HepG2 (cell line): ENCODE measurements around the gene TGM4. TPM values are rescaled to one million over a fixed set of nuclear protein-coding genes. Genes with fewer than 3 reads are reported as not detected.
"Not testable (repeated sequence)": the region's sequence is repeated elsewhere in the genome, so short reads cannot be mapped to it uniquely, and the experiment has no call there.

Experiments
- ATAC-seq: fragments of 200-7000 bp; cut with Tn5 transposase; 3 replicates; pipeline ENCODE4 v1.9.1; 2020; ENCODE audit warnings: mild to moderate bottlenecking, moderate library complexity
- BruUV-seq: library from RNA; stranded (reverse); fragments of 400-500 nt; replicated peaks from 2 replicates; lab custom pipeline; 2021; lab: Mats Ljungman, UMichigan
- CTCF ChIA-PET: fragments of 300-600 bp; formaldehyde crosslinking; extraction: SDS; loops from one replicate; lab custom pipeline; 2021; ENCODE audit warnings: low total read pairs, inconsistent platforms, low intra/inter-chr PET ratio; lab: Yijun Ruan, JAX
- POLR2A ChIA-PET: fragments of 350-600 bp; sonication (Branson Sonifier 250); formaldehyde crosslinking; loops from one replicate; lab custom pipeline; 2020; ENCODE audit warnings: antibody characterized with exemption, inconsistent platforms; lab: Yijun Ruan, JAX
- DNase-seq: peaks from one replicate; pipeline ENCODE4 v3.0.0-alpha.2; 2015; ENCODE audit warnings: low spot score
- FAIRE-seq: peaks from 3 replicates; lab custom pipeline; 2011; peaks lifted over from hg19 to GRCh38; lab: Jason Lieb, UNC
- H2AFZ ChIP-seq: one replicate; pipeline ENCODE4 v1.6.1; 2011; ENCODE audit warnings: low read length, inconsistent platforms
- H3K27ac ChIP-seq: fragments of 300-600 bp; 3 replicates; pipeline ENCODE4 v1.8.0; 2011; ENCODE audit warnings: mixed run types, mild to moderate bottlenecking, mixed read lengths, low read length, inconsistent platforms; ENCODE audit not compliant: insufficient read depth; ENCODE audit errors: extremely low read length
- H3K27me3 ChIP-seq, 2 experiments: fragments of 200-600 bp in 1 of 2; 2 replicates in 1 of 2; 3 replicates in 1 of 2; pipeline versions ENCODE4 v1.6.0 to v1.8.0; 2011; ENCODE audit warnings: low read length in 2 of 2, mild to moderate bottlenecking in 2 of 2, moderate library complexity in 2 of 2, inconsistent platforms in 1 of 2; ENCODE audit not compliant: insufficient read depth in 2 of 2, control insufficient read depth in 1 of 2
- H3K36me3 ChIP-seq, 2 experiments: fragments of 200-600 bp in 1 of 2; replicated peaks in 1 of 2; 2 replicates in 1 of 2; 3 replicates in 1 of 2; pipeline versions ENCODE4 v1.5.1 to v1.8.0; 2011; ENCODE audit warnings: low read length in 2 of 2, inconsistent platforms in 1 of 2; ENCODE audit not compliant: insufficient read depth in 2 of 2, control insufficient read depth in 1 of 2
- H3K4me1 ChIP-seq: 2 replicates; pipeline ENCODE4 v1.5.1; 2012; ENCODE audit warnings: low read length, inconsistent platforms; ENCODE audit not compliant: insufficient read depth
- H3K4me2 ChIP-seq: 2 replicates; pipeline ENCODE4 v1.6.0; 2011; ENCODE audit warnings: low read depth, low read length, inconsistent platforms
- H3K4me3 ChIP-seq, 3 experiments: fragments of 200-600 bp in 1 of 3; sonication (generic), shearing (Covaris generic) in 1 of 3; replicated peaks in 1 of 3; 2 replicates each; pipeline ENCODE4 v1.5.1; 2011 to 2016; ENCODE audit warnings: low read length in 3 of 3, inconsistent platforms in 2 of 3, low read depth in 2 of 3, mild to moderate bottlenecking in 2 of 3, control low read depth in 1 of 3, mixed read lengths in 1 of 3; ENCODE audit not compliant: insufficient read depth in 1 of 3
- H3K79me2 ChIP-seq: one replicate; pipeline ENCODE4 v1.6.1; 2011; ENCODE audit warnings: low read length, inconsistent platforms; ENCODE audit not compliant: insufficient read depth
- H3K9ac ChIP-seq: 2 replicates; pipeline ENCODE4 v1.6.0; 2011; ENCODE audit warnings: mild to moderate bottlenecking, low read depth, low read length, inconsistent platforms; ENCODE audit not compliant: insufficient read depth
- H3K9me3 ChIP-seq: 2 replicates; pipeline ENCODE4 v1.5.1; 2012; ENCODE audit warnings: mild to moderate bottlenecking, low read length
- H4K20me1 ChIP-seq: 2 replicates; pipeline ENCODE4 v1.6.0; 2011; ENCODE audit warnings: inconsistent platforms, mild to moderate bottlenecking, low read length, moderate library complexity; ENCODE audit not compliant: insufficient read depth
- ARID4A ChIP-seq: sonication (generic); formaldehyde crosslinking; IDR thresholded peaks from 2 replicates; pipeline ENCODE4 v1.5.0; 2020; ENCODE audit warnings: mild to moderate bottlenecking, missing genetic modification reagents, borderline replicate concordance
- GABPA ChIP-seq, 2 experiments: IDR thresholded peaks; 2 replicates each; pipeline ENCODE4 v1.6.1; 2011 to 2016; ENCODE audit warnings: low read depth in 2 of 2, low read length in 1 of 2, missing biosample characterization in 1 of 2, missing genetic modification characterization in 1 of 2
- KLF15 ChIP-seq: sonication (generic); formaldehyde crosslinking; IDR thresholded peaks from 2 replicates; pipeline ENCODE4 v1.8.1; 2023; ENCODE audit warnings: borderline replicate concordance, mild to moderate bottlenecking, inconsistent platforms, missing genetic modification reagents, mixed read lengths
- MLLT10 ChIP-seq: sonication (generic); formaldehyde crosslinking; IDR thresholded peaks from 2 replicates; pipeline ENCODE4 v1.4.0; 2020; ENCODE audit warnings: missing genetic modification reagents
- SP140L ChIP-seq: sonication (generic); formaldehyde crosslinking; IDR thresholded peaks from 2 replicates; pipeline ENCODE4 v1.4.0; 2020; ENCODE audit warnings: missing genetic modification reagents, borderline replicate concordance
- ZNF260 ChIP-seq: sonication (generic); formaldehyde crosslinking; IDR thresholded peaks from 2 replicates; pipeline ENCODE4 v1.4.0; 2020; ENCODE audit warnings: missing genetic modification reagents, low read depth, mild to moderate bottlenecking, borderline replicate concordance
- ZNF33A ChIP-seq: sonication (generic); formaldehyde crosslinking; IDR thresholded peaks from 2 replicates; pipeline ENCODE4 v1.5.1; 2020; ENCODE audit warnings: missing genetic modification reagents, mild to moderate bottlenecking, moderate library complexity, borderline replicate concordance
- ZNF577 ChIP-seq: sonication (generic); formaldehyde crosslinking; IDR thresholded peaks from 2 replicates; pipeline ENCODE4 v1.4.0; 2020; ENCODE audit warnings: mild to moderate bottlenecking, low read depth, missing genetic modification reagents, borderline replicate concordance
- WGBS: methylation state at CpG from one replicate; pipeline ENCODE4 v1.1.6; 2017; ENCODE audit warnings: low lambda C conversion rate; 5-methylcytosine and 5-hydroxymethylcytosine counted together
- in situ Hi-C: cut with HindIII; loops from 2 replicates; pipeline ENCODE4 v1.10.0; 2017; ENCODE audit warnings: low pct_unique_long_range_greater_than_20kb; ENCODE audit not compliant: extremely low pct_ligation_motif_present
- intact Hi-C: fragments of 100-400 bp; cut with micrococcal nuclease; formaldehyde crosslinking; loops from one replicate; pipeline ENCODE4 v1.10.0; 2022; ENCODE audit not compliant: unreplicated experiment
- polyA plus RNA-seq, 8 experiments: library from polyadenylated mRNA; depleted of rRNA in 3 of 8; stranded (reverse) in 7 of 8; unstranded in 1 of 8; fragments of >200 nt; fragmentation: Illumina TruSeq in 4 of 8; extraction: Trizol in 4 of 8; gene quantifications; 2 replicates each; pipeline versions ENCODE4 v1.2.1 to v1.2.3, GENCODE V29; 2011 to 2016; ENCODE audit warnings: low read depth in 4 of 8, missing spikeins in 1 of 8, mixed read lengths in 1 of 8; ENCODE audit not compliant: insufficient read depth in 1 of 8
- total RNA-seq, 5 experiments: library from RNA; depleted of rRNA; stranded (reverse); fragments of >200 nt; fragmentation: Illumina TruSeq; extraction: Trizol; gene quantifications; 2 replicates each; pipeline ENCODE4 v1.2.3, GENCODE V29; 2016; ENCODE audit warnings: low read depth in 1 of 5

TGM4 gene
- total and polyA plus RNA-seq, 2 of the 13 experiments (the other 11 are each of a cell fraction or from before 2014, with no cell fraction given) = 0.07 to 0.15 TPM

DNA sequence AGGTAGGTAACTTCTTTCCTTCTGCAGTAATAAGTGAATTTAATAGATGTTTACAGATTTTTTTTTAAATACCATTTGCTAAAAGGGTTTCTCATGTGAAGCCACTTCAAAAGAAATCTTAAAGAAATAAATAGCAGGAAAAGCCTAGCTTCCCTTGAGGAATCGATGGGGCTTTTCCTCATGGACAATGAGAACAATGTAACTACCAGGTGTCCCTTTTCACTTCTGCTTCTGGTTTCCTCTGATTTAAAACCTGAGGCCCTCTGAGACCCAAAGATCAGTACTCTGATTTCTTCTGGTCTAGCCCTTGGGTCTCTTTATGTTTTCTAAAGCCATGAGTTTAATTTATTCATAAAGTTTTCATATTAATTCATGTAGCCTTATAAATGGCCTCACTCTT lies 25.8 kb upstream of the TGM4 start (continued):
- no peak for TF ChIP-seq ARID4A
- no peak for TF ChIP-seq SP140L (CRISPR knock-in tag)
- TF ChIP-seq GABPA (IDR thresholded peaks at IDR 0.05; ENCODE audit: low read depth, low read length) = no peak
- no peak for TF ChIP-seq GABPA (CRISPR knock-in tag; IDR thresholded peaks at IDR 0.05; ENCODE audit: low read depth)
- TF ChIP-seq ZNF33A (CRISPR knock-in tag) = no peak
- TF ChIP-seq KLF15 = no peak
- no peak for TF ChIP-seq MLLT10
- no peak for TF ChIP-seq ZNF260
- no peak for TF ChIP-seq ZNF577 (CRISPR knock-in tag)
- TF ChIP-seq, all 625 proteins: peak for 0

GRCh38 chr3:44856663-44857062 lies 17.7 kb upstream of the TGM4 start:
- H3K4me1 ChIP-seq, in situ Hi-C loops, FAIRE-seq, H3K4me2 ChIP-seq, H3K36me3 ChIP-seq, BruUV-seq, H3K4me3 ChIP-seq, H3K9ac ChIP-seq, H4K20me1 ChIP-seq, DNase-seq, H3K9me3 ChIP-seq, CTCF ChIA-PET, intact Hi-C loops, POLR2A ChIA-PET, H2AFZ ChIP-seq, H3K79me2 ChIP-seq, H3K27me3 ChIP-seq, H3K27ac ChIP-seq, ATAC-seq: not testable (repeated sequence)
- 98% methylated on average over 6 of the region's 6 CpGs for WGBS
